ENCODE measurements around the gene ZMYND8.

The ZMYND8 gene

GRCh38 chr20:47224857-47225256 is 131.6 kb downstream of the ZMYND8 start:
- H3K4me3 ChIP-seq (ENCODE audit: low read depth, low read length): no peak overlapping the region
- no peak for TF ChIP-seq CTCF (IDR thresholded peaks at IDR 0.05; ENCODE audit: borderline replicate concordance, insufficient read depth, low read depth, low read length)

DNA sequence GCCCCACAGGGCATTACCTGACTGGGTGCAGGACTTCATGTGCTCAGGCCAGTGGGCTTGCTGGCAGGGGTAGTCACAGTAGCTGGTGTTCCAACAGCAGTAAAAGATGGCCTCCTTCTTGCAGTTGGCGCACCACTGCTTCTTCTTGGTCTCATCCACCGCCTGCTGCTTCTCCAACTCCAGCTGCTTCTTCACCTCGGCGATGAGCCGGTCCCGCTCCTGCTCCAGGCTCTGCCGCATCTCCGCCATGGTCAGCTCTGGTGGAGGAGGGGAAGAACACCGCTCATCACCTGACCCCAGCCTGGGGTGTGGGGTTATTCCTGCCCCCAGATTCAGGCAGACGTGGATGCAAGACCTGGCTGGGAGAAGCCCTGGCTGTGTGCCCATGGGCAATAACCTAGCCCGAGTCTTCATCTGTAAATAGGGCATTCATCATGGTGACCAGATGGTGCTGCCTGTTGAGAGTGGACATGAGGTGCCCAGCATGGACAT is 132.2 kb downstream of the ZMYND8 start:
- no peak for TF ChIP-seq CTCF (IDR thresholded peaks at IDR 0.05; ENCODE audit: borderline replicate concordance, insufficient read depth, low read depth, low read length)
- no peak overlapping the region for H3K4me3 ChIP-seq (ENCODE audit: low read depth, low read length)

DNA sequence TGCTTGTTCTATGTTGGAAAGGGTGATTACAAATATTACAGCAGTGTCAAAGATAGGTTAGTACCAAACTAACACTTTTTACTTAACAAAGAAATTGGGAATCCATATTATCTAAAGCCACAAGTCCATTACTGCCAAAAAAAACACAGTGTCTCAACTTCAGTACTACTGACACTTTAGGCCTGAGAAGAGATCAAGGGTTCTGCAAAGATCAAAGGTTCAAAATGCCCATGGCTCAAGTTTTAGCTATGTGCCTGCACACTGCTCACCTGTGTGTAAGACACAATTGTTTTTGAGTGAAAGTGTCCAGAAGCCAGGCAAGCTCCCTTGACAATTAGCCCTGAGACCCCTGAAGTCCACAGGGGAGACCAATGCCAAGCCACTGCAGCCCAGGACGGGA is 132.6 kb downstream of the ZMYND8 start:
- no peak for TF ChIP-seq CTCF (IDR thresholded peaks at IDR 0.05; ENCODE audit: borderline replicate concordance, insufficient read depth, low read depth, low read length)
- H3K4me3 ChIP-seq (ENCODE audit: low read depth, low read length): no peak overlapping the region

GRCh38 chr20:47222468-47223119 is 133.9 kb downstream of the ZMYND8 start:
- TF ChIP-seq CTCF (IDR thresholded peaks at IDR 0.05; ENCODE audit: borderline replicate concordance, insufficient read depth, low read depth, low read length): no peak
- H3K4me3 ChIP-seq (ENCODE audit: low read depth, low read length): no peak overlapping the region

DNA sequence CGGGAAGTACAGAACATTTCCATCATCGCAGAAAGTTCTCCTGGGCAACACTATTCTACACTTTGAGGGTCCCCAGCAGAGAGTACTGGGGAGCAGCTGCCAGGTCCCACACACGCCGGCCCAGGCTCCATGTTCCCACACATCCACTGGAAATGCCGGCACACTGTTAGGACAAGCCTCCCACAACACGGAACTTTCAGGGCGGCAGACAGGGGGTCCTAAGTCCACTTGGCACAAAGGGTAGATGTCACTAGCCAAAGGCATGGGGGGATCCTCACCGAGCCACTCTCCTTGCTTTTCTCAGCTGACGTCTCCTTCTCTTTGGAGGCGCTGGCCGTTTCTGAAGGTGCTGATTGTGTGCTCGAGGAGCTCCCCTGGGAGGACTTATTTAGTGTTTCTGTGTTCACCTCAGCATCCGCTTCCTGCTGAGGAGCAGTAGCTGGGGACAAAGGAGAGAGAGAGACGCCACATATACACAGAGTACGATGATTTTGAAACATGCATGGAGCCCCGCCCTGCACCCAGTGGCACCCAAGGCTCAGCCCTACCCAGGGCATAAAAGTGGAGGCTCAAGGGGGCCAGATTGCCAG is 135.4 kb downstream of the ZMYND8 start:
- no peak for TF ChIP-seq CTCF (IDR thresholded peaks at IDR 0.05; ENCODE audit: borderline replicate concordance, insufficient read depth, low read depth, low read length)

DNA sequence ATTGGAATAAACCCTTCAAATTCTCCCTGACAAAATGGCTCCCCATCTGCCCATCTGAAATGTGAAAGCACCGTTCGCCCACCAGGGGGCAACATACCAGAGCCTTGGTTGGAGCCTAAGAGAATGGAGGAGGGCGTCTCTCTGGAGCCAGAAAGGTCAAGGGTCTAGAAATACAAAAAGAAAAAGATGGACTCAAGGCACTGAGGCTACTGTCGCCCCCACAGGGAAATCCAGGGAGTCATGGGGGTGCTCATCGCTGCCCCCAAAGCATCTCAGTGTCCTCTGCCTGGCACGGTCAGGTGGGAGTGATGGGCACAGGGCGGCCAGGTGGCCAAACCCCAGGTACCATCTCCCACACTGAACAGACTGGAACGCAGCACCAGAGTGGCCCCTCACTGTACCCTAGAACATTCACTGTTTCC is 136.3 kb downstream of the ZMYND8 start:
- TF ChIP-seq CTCF (IDR thresholded peaks at IDR 0.05; ENCODE audit: borderline replicate concordance, insufficient read depth, low read depth, low read length): peak; percentile 65

More for the DNA sequence above, 135.4 kb downstream of the ZMYND8 start:
- H3K4me3 ChIP-seq (ENCODE audit: low read depth, low read length): no peak overlapping the region

More for the DNA sequence above, 136.3 kb downstream of the ZMYND8 start:
- H3K4me3 ChIP-seq (ENCODE audit: low read depth, low read length): no peak overlapping the region

Measured in GM12875 (cell line).